Measurements from ENCODE around the gene ARL10.

Gene ARL10

DNA sequence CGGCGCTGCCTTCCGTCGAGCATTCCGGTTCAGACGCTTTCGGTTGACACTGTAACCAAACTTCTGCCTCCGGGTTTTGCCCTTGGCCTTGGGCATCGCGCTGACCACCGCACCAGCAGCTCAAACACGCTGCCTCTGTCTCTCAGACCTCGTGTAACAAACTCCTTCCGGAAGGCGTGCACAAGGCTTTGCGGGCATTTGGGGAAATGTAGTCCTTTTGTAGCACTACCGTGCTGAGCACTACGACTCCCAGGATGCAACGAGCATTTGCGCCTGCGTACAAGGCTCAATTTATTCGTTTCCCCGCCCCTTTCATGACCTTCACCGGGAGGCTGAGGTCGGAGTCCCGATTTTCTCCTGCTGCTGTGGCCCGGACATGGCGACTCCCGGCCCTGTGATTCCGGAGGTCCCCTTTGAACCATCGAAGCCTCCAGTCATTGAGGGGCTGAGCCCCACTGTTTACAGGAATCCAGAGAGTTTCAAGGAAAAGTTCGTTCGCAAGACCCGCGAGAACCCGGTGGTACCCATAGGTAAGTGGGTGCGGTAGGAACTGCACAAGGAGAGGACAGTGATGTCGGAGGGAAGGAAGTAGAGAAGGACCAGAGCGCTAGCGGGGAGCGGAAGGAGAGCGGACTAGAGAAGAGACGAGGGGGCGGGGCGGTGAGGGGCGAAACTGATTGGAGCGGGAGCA lies 23.3 kb downstream of the ARL10 start, which contains the start of the genes HIGD2A and NOP16 (continued):
- TF ChIP-seq, protein P1, sequence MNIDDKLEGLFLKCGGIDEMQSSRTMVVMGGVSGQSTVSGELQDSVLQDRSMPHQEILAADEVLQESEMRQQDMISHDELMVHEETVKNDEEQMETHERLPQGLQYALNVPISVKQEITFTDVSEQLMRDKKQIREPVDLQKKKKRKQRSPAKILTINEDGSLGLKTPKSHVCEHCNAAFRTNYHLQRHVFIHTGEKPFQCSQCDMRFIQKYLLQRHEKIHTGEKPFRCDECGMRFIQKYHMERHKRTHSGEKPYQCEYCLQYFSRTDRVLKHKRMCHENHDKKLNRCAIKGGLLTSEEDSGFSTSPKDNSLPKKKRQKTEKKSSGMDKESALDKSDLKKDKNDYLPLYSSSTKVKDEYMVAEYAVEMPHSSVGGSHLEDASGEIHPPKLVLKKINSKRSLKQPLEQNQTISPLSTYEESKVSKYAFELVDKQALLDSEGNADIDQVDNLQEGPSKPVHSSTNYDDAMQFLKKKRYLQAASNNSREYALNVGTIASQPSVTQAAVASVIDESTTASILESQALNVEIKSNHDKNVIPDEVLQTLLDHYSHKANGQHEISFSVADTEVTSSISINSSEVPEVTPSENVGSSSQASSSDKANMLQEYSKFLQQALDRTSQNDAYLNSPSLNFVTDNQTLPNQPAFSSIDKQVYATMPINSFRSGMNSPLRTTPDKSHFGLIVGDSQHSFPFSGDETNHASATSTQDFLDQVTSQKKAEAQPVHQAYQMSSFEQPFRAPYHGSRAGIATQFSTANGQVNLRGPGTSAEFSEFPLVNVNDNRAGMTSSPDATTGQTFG (tag by site-specific recombination; IDR thresholded peaks at IDR 0.05; ENCODE audit: borderline replicate concordance): peak; percentile 83; the same call in 1 of the 2 replicates
- no peak for TF ChIP-seq TCF7L2 (IDR thresholded peaks at IDR 0.05; ENCODE audit: borderline replicate concordance, low read depth, low read length)
- no peak; the same call in 1 of the 2 replicates for TF ChIP-seq ZNF654 (tag by site-specific recombination; IDR thresholded peaks at IDR 0.05; ENCODE audit: low read depth)
- TF ChIP-seq ZNF214 (tag by site-specific recombination; IDR thresholded peaks at IDR 0.05; ENCODE audit: borderline replicate concordance): no peak
- peak; percentile 99 for TF ChIP-seq ZBTB17 (tag by site-specific recombination; IDR thresholded peaks at IDR 0.05)
- TF ChIP-seq ZNF175 (tag by site-specific recombination; IDR thresholded peaks at IDR 0.05): no peak
- TF ChIP-seq RBAK (tag by site-specific recombination; IDR thresholded peaks at IDR 0.05): no peak
- TF ChIP-seq ZNF792 (tag by site-specific recombination; IDR thresholded peaks at IDR 0.05): no peak
- TF ChIP-seq ZNF404 (tag by site-specific recombination; IDR thresholded peaks at IDR 0.05): no peak
- TF ChIP-seq ZNF266 (tag by site-specific recombination; IDR thresholded peaks at IDR 0.05; ENCODE audit: low read depth): peak; percentile 10; the same call in 1 of the 2 replicates
- TF ChIP-seq, protein P2, sequence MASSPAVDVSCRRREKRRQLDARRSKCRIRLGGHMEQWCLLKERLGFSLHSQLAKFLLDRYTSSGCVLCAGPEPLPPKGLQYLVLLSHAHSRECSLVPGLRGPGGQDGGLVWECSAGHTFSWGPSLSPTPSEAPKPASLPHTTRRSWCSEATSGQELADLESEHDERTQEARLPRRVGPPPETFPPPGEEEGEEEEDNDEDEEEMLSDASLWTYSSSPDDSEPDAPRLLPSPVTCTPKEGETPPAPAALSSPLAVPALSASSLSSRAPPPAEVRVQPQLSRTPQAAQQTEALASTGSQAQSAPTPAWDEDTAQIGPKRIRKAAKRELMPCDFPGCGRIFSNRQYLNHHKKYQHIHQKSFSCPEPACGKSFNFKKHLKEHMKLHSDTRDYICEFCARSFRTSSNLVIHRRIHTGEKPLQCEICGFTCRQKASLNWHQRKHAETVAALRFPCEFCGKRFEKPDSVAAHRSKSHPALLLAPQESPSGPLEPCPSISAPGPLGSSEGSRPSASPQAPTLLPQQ (tag by site-specific recombination; IDR thresholded peaks at IDR 0.05): peak; percentile 96
- TF ChIP-seq, protein P3, sequence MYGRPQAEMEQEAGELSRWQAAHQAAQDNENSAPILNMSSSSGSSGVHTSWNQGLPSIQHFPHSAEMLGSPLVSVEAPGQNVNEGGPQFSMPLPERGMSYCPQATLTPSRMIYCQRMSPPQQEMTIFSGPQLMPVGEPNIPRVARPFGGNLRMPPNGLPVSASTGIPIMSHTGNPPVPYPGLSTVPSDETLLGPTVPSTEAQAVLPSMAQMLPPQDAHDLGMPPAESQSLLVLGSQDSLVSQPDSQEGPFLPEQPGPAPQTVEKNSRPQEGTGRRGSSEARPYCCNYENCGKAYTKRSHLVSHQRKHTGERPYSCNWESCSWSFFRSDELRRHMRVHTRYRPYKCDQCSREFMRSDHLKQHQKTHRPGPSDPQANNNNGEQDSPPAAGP (tag by site-specific recombination; IDR thresholded peaks at IDR 0.05): peak; percentile 99
- TF ChIP-seq ZNF585B (tag by site-specific recombination; IDR thresholded peaks at IDR 0.05): no peak
- TF ChIP-seq ZSCAN23 (tag by site-specific recombination; IDR thresholded peaks at IDR 0.05): peak; percentile 96
- TF ChIP-seq, protein P4, sequence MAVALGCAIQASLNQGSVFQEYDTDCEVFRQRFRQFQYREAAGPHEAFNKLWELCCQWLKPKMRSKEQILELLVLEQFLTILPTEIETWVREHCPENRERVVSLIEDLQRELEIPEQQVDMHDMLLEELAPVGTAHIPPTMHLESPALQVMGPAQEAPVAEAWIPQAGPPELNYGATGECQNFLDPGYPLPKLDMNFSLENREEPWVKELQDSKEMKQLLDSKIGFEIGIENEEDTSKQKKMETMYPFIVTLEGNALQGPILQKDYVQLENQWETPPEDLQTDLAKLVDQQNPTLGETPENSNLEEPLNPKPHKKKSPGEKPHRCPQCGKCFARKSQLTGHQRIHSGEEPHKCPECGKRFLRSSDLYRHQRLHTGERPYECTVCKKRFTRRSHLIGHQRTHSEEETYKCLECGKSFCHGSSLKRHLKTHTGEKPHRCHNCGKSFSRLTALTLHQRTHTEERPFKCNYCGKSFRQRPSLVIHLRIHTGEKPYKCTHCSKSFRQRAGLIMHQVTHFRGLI (tag by site-specific recombination; IDR thresholded peaks at IDR 0.05): peak; percentile 43; the same call in 1 of the 2 replicates
- peak; percentile 85 for TF ChIP-seq ZNF610 (tag by site-specific recombination; IDR thresholded peaks at IDR 0.05; ENCODE audit: borderline replicate concordance)
- TF ChIP-seq ZNF623 (tag by site-specific recombination; IDR thresholded peaks at IDR 0.05): no peak
- TF ChIP-seq, protein P5, sequence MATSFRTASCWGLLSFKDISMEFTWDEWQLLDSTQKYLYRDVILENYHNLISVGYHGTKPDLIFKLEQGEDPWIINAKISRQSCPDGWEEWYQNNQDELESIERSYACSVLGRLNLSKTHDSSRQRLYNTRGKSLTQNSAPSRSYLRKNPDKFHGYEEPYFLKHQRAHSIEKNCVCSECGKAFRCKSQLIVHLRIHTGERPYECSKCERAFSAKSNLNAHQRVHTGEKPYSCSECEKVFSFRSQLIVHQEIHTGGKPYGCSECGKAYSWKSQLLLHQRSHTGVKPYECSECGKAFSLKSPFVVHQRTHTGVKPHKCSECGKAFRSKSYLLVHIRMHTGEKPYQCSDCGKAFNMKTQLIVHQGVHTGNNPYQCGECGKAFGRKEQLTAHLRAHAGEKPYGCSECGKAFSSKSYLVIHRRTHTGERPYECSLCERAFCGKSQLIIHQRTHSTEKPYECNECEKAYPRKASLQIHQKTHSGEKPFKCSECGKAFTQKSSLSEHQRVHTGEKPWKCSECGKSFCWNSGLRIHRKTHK (tag by site-specific recombination; IDR thresholded peaks at IDR 0.05): no peak
- TF ChIP-seq, protein P6, sequence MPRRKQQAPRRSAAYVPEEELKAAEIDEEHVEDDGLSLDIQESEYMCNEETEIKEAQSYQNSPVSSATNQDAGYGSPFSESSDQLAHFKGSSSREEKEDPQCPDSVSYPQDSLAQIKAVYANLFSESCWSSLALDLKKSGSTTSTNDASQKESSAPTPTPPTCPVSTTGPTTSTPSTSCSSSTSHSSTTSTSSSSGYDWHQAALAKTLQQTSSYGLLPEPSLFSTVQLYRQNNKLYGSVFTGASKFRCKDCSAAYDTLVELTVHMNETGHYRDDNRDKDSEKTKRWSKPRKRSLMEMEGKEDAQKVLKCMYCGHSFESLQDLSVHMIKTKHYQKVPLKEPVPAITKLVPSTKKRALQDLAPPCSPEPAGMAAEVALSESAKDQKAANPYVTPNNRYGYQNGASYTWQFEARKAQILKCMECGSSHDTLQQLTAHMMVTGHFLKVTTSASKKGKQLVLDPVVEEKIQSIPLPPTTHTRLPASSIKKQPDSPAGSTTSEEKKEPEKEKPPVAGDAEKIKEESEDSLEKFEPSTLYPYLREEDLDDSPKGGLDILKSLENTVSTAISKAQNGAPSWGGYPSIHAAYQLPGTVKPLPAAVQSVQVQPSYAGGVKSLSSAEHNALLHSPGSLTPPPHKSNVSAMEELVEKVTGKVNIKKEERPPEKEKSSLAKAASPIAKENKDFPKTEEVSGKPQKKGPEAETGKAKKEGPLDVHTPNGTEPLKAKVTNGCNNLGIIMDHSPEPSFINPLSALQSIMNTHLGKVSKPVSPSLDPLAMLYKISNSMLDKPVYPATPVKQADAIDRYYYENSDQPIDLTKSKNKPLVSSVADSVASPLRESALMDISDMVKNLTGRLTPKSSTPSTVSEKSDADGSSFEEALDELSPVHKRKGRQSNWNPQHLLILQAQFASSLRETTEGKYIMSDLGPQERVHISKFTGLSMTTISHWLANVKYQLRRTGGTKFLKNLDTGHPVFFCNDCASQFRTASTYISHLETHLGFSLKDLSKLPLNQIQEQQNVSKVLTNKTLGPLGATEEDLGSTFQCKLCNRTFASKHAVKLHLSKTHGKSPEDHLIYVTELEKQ (tag by site-specific recombination; IDR thresholded peaks at IDR 0.05; ENCODE audit: borderline replicate concordance): peak; percentile 57; the same call in 1 of the 2 replicates
- TF ChIP-seq ZNF544 (tag by site-specific recombination; IDR thresholded peaks at IDR 0.05): no peak
- TF ChIP-seq ZFP41 (tag by site-specific recombination; IDR thresholded peaks at IDR 0.05; ENCODE audit: borderline replicate concordance): no peak
- TF ChIP-seq, protein P7, sequence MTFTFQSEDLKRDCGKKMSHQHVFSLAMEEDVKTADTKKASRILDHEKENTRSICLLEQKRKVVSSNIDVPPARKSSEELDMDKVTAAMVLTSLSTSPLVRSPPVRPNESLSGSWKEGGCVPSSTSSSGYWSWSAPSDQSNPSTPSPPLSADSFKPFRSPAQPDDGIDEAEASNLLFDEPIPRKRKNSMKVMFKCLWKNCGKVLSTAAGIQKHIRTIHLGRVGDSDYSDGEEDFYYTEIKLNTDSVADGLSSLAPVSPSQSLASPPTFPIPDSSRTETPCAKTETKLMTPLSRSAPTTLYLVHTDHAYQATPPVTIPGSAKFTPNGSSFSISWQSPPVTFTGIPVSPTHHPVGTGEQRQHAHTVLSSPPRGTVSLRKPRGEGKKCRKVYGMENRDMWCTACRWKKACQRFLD (tag by site-specific recombination; IDR thresholded peaks at IDR 0.05): no peak
- peak; percentile 85 for TF ChIP-seq GFI1B (tag by site-specific recombination; IDR thresholded peaks at IDR 0.05)
- TF ChIP-seq ZNF354C (tag by site-specific recombination; IDR thresholded peaks at IDR 0.05; ENCODE audit: borderline replicate concordance, low read depth): no peak
- no peak for TF ChIP-seq ZNF548 (tag by site-specific recombination; IDR thresholded peaks at IDR 0.05)

Measured in HEK293 (cell line).